M059J (cell line): ENCODE data around the gene CHRNB4. TPM values are rescaled to one million over a fixed set of nuclear protein-coding genes. Genes with fewer than 3 reads are reported as not detected.

Source experiments
- DNase-seq: peaks from one replicate; pipeline ENCODE4 v3.0.0-alpha.2; 2012; ENCODE audit warnings: low read depth
- total RNA-seq: library from RNA; depleted of rRNA; stranded (reverse); fragments of >200 nt; shearing (Covaris generic); gene quantifications from 2 replicates; pipeline ENCODE4 v1.2.3, GENCODE V29; 2014

The CHRNB4 gene
- total RNA-seq, 1 experiment from 2014 or later = not detected

- no peak for DNase-seq
Measured at GRCh38 chr15:78671626-78672211, 30.7 kb upstream of the CHRNB4 start.

GRCh38 chr15:78668987-78669386 lies 28.0 kb upstream of the CHRNB4 start:
- DNase-seq = no peak

DNA sequence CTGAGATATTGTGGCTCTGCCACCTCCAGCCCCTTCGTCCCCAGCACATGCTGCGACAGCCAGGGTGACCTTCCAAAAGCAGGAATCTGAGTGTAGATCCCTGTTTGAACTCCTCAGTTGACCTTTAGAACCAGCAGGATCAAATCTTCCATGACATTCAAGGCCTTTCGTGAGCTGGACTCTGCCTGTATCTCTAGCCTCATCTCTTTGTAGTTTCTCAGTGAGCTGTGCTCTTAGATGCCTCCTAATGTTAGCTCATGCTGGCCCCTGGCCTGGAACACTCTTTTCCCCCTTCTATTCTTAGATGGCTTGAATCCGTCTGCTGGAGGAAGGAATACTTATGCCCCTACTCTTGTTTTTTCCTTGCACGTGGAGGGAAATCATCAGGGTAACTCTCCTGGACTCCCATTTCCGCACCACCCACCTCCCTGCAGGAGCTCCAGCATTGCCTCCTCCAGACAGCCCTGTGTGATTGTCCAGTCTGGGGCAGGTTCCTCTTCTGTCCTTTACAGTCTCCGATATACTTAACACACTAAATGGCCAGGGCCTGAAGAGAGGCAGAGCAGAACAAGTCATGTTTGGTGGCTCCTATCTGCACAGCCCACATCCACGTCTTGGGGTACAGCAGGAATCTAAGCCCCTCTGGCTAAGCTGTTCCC lies 26.7 kb upstream of the CHRNB4 start:
- DNase-seq = no peak

GRCh38 chr15:78666010-78666409 lies 25.0 kb upstream of the CHRNB4 start:
- DNase-seq = no peak

DNA sequence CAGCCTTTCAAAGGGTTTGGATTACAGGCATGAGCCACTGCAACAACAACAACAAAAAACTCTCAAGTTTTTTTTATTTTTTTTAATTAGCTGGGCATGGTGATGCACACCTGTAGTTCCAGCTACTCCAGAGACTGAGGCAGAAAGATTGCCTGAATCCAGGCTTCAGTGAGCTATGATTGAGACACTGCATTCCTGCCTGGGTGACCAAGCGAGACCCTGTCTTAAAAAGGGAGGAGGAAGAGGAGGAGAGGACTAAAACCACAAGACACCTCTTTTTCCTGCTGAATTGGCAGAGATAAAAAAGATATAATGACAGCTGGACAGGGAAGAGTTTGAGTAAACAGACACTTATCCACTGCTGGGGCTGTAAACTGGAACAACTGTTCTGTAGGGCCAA lies 22.7 kb upstream of the CHRNB4 start:
- DNase-seq = no peak

DNA sequence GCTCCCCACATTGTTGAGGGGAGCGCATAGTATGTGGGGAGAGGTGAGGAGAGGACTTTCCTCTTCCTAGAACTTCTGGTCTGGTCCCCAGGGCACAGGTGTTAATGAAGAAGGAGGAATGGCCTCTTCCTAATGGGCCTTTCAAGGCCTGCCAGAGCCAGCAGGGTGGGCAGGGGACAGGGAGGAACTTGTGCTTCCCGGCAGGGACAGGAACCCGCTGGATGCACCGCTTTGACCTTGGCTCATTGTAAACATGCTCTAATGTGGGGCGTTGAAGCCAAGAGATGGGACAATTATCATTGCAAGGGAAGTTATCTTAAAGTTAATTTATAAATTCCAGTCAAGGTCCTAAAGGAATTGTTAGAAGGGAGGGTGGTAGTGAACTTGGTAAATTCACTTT lies 21.0 kb upstream of the CHRNB4 start:
- no peak for DNase-seq

GRCh38 chr15:78661001-78661400 lies 20.0 kb upstream of the CHRNB4 start:
- DNase-seq = no peak

DNA sequence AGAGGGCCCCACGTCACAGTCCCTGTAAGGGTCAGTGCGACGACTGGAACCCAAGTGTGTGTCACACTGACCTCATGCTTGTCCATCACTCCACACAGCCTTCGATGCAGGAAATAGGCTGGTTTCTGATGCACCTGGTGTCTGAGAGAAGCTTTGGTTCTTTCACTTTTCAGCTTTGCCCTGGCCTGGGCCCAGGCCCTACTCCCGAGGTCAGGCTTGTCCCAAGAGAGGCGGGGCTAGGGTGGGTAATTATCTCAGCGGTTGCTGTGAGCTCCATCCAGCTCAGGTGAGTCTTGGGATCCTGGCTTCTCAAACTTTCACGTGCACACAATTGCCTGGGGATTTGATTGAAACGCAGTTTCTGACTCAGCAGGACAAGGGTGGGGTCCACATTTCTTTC lies 19.6 kb upstream of the CHRNB4 start:
- no peak for DNase-seq

- DNase-seq = no peak
Measured at GRCh38 chr15:78658823-78659222, 17.8 kb upstream of the CHRNB4 start.

GRCh38 chr15:78654272-78654671 lies 13.3 kb upstream of the CHRNB4 start:
- DNase-seq = no peak

- no peak for DNase-seq
Measured at GRCh38 chr15:78651930-78652615, 11.1 kb upstream of the CHRNB4 start.

GRCh38 chr15:78651007-78651406 lies 10.0 kb upstream of the CHRNB4 start:
- DNase-seq = no peak

DNA sequence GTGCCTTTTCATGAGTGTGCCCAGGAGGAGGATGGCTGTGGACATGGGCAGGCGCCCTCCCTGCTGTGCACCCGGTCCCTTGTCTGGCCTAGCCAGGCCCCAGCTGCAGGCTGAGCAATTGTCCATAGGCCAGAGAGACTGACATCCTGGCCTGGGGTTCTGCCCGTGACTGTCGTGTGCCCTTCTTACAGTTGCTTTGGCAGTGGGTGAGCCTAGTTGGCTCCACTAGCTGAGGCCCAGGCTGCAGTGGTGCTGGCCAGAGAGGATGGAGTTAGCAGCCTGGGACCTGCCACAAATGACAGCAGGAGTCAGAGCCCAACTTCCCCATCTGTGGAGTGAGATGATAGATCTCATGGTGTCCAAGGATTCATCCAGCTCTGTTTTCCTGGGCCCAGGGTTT lies 9.0 kb upstream of the CHRNB4 start:
- no peak for DNase-seq

GRCh38 chr15:78645009-78645408 lies 4.0 kb upstream of the CHRNB4 start:
- DNase-seq = no peak

GRCh38 chr15:78642331-78642730 lies 1.3 kb upstream of the CHRNB4 start:
- DNase-seq = no peak

DNA sequence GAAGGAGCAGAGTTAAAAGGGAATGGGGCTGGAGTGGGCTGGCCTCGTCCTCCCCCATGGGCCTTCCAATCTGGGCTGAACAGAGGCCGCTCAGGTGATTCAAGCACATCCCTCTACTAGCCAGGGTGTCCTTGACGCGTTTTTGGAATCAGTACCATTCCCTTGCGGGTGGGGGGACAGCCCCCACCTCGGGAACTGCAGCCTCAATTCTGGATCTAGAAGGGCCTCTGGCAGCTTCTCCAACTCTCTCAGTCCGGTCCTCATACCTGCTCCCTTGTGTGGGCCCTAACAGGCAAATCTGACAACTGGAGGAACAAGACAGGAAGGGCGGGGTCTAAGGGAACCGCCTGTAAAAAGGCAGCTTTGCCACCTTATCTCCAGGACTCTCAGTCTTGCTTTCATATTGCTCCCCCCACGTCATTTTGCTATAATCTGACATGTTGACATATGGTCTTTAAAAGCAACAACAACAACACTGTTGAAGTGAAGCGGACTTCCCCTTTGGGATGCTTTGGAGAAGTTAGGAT lies 802 bp upstream of the CHRNB4 start:
- DNase-seq = no peak

DNA sequence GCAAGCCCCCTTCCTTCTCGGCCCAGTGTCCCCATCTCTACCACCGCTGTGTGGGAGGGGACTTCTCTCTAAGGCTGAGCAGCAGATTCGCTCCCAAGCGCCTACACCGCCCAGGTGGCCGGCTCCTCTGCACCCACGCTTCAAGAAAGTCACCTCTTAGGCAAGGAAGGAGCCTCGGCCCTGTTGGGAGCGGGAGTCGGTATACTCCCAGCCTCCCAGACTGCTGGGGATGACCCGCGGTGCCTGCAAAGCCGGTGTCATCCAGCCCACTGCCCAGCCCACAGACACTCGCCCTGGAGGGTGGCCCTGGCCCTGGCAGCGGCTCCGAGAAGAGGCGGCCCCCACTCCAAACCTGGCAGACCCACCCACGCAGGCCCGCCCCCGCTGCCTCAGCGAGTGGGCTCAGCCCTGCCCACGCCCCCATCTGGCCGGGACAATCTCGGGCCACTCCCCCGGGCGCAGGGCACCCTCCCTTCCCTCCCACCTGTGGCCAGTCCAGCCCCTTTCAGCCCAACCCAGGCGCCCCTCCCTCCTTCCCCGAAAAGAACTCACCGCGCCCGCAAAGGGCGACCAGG lies 396 bp downstream of the CHRNB4 start:
- DNase-seq = no peak

GRCh38 chr15:78638658-78639314 lies 2.2 kb downstream of the CHRNB4 start:
- peak; percentile 39 for DNase-seq

GRCh38 chr15:78637776-78638435 lies 3.1 kb downstream of the CHRNB4 start:
- DNase-seq = no peak

DNA sequence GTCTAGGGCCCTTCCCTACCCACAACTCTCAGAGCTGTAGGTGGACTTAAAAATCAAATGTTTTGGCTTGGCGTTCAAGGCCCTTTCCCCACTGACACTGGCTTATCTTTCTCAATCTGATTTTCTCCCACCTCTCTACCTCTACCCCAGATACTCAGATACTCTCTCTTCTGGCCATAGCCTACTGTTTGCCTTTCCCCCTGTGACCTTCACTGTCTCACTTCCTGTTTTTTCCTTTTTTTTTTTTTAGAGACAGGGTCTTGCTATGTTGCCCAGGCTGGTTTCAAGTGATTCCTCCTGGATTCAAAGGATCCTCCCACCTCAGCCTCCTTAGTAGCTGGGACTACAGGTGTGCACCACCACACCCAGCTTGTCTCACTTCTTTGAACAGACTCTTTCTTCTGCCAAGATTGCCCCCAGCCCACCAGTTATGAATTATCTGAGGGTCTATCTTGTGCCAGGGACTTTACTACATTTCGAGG lies 4.6 kb downstream of the CHRNB4 start:
- DNase-seq = no peak

DNA sequence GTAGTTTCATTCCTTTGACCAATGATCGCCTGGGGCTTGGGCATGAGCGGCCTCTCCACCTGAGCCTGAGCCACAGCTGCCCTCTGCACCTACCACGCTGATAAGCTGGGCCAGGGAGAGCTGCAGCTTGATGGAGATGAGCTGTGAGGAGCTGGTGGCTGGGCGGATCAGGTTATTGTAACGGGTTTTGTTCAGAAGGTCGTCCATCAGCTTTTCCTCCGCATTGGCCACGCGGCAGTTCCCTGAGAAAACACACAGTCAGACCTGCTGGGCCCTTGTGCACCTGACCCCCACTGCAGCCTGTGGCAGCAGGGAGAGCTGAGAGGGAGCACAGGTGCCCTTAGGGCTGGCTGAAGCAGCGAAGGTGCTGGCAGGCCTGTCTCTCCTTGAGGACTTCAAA lies 5.7 kb downstream of the CHRNB4 start:
- DNase-seq = no peak
